GM12878 (cell line): ENCODE results near the gene DKKL1. TPM values are rescaled to one million over a fixed set of nuclear protein-coding genes. Genes with fewer than 3 reads are reported as not detected.

Source experiments
- ATAC-seq: fragments of 200-7000 bp; cut with Tn5 transposase; 3 replicates; pipeline ENCODE4 v1.9.1; 2020; ENCODE audit warnings: mild to moderate bottlenecking, moderate library complexity
- BruUV-seq: library from RNA; stranded (reverse); fragments of 400-500 nt; replicated peaks from 2 replicates; lab custom pipeline; 2021; lab: Mats Ljungman, UMichigan
- CTCF ChIA-PET: fragments of 300-600 bp; sonication (Branson Sonifier 250); formaldehyde crosslinking; extraction: SDS; loops from one replicate; lab custom pipeline; 2021; ENCODE audit warnings: inconsistent platforms; lab: Yijun Ruan, JAX
- POLR2A ChIA-PET: fragments of 350-600 bp; formaldehyde crosslinking; extraction: SDS; loops from one replicate; lab custom pipeline; 2021; ENCODE audit warnings: inconsistent platforms; lab: Charles Lee
- RAD21 ChIA-PET: fragments of 300-600 bp; sonication (Branson Sonifier 250); formaldehyde crosslinking; loops from one replicate; lab custom pipeline; 2023; ENCODE audit warnings: antibody characterized with exemption; ENCODE audit not compliant: unreplicated experiment; lab: Charles Lee
- SMC1A ChIA-PET: fragments of 300-600 bp; sonication (Branson Sonifier 250); formaldehyde crosslinking; loops from one replicate; lab custom pipeline; 2023; ENCODE audit not compliant: unreplicated experiment, uncharacterized antibody; lab: Charles Lee
- DNase-seq: peaks from one replicate; pipeline ENCODE4 v3.0.0-alpha.2; 2011; ENCODE audit warnings: low read depth, low spot score
- FAIRE-seq: peaks from 3 replicates; lab custom pipeline; 2011; peaks lifted over from hg19 to GRCh38; lab: Jason Lieb, UNC
- H2AFZ ChIP-seq: 2 replicates; pipeline ENCODE4 v1.6.0; 2011; ENCODE audit warnings: low read depth, low read length, control low read depth; ENCODE audit not compliant: control insufficient read depth
- H3K27ac ChIP-seq: 2 replicates; pipeline ENCODE4 v1.5.1; 2011; ENCODE audit warnings: control low read depth; ENCODE audit not compliant: control insufficient read depth, insufficient read depth
- H3K27me3 ChIP-seq, 2 experiments: replicated peaks in 1 of 2; 2 replicates each; pipeline versions ENCODE4 v1.6.0 to v1.6.1; 2011; ENCODE audit warnings: low read length in 1 of 2; ENCODE audit not compliant: control insufficient read depth in 2 of 2, insufficient read depth in 2 of 2
- H3K36me3 ChIP-seq, 2 experiments: 2 replicates each; pipeline ENCODE4 v1.5.1; 2011; ENCODE audit warnings: low read length in 1 of 2; ENCODE audit not compliant: control insufficient read depth in 2 of 2, insufficient read depth in 2 of 2
- H3K4me1 ChIP-seq: 2 replicates; pipeline ENCODE4 v1.6.1; 2011; ENCODE audit warnings: mild to moderate bottlenecking, low read length, moderate library complexity, mixed read lengths; ENCODE audit not compliant: control insufficient read depth, insufficient read depth
- H3K4me2 ChIP-seq: 2 replicates; pipeline ENCODE4 v1.6.0; 2011; ENCODE audit warnings: control low read depth; ENCODE audit not compliant: control insufficient read depth, insufficient read depth
- H3K4me3 ChIP-seq: fragments of 200-600 bp; sonication (generic); 2 replicates; pipeline ENCODE4 v1.5.1; 2016
- H3K79me2 ChIP-seq: 2 replicates; pipeline ENCODE4 v1.6.0; 2011; ENCODE audit warnings: low read length; ENCODE audit not compliant: control insufficient read depth, insufficient read depth
- H3K9ac ChIP-seq: 2 replicates; pipeline ENCODE4 v1.8.0; 2011; ENCODE audit warnings: low read length, control low read depth, mixed read lengths; ENCODE audit not compliant: control insufficient read depth, insufficient read depth
- H3K9me3 ChIP-seq: replicated peaks from 3 replicates; pipeline ENCODE4 v1.5.1; 2011; ENCODE audit warnings: mild to moderate bottlenecking, low read length; ENCODE audit not compliant: control insufficient read depth, insufficient read depth
- H4K20me1 ChIP-seq: 2 replicates; pipeline ENCODE4 v1.6.0; 2011; ENCODE audit not compliant: control insufficient read depth, insufficient read depth
- CBX3 ChIP-seq: fragments of 200-600 bp; sonication (generic); IDR thresholded peaks from 2 replicates; pipeline ENCODE4 v1.6.1; 2016; ENCODE audit warnings: low read depth, borderline replicate concordance
- ETV6 ChIP-seq, 2 experiments: fragments of 450-650 bp in 1 of 2; IDR thresholded peaks in 1 of 2; conservative IDR thresholded peaks in 1 of 2; 2 replicates each; pipeline ENCODE4 v1.6.1; 2014; ENCODE audit warnings: antibody characterized with exemption in 1 of 2, borderline replicate concordance in 1 of 2, low read depth in 1 of 2, mild to moderate bottlenecking in 1 of 2, moderate library complexity in 1 of 2
- IKZF2 ChIP-seq, 2 experiments: fragments of 450-650 bp; IDR thresholded peaks; 2 replicates each; pipeline ENCODE4 v1.6.1; 2017; ENCODE audit warnings: mild to moderate bottlenecking in 2 of 2, moderate library complexity in 2 of 2
- JUNB ChIP-seq: IDR thresholded peaks from 2 replicates; pipeline ENCODE4 v1.6.1; 2016; ENCODE audit warnings: antibody characterized with exemption, mild to moderate bottlenecking
- MEF2B ChIP-seq: fragments of 450-650 bp; IDR thresholded peaks from 2 replicates; pipeline ENCODE4 v1.6.1; 2018; ENCODE audit warnings: mild to moderate bottlenecking, moderate library complexity; ENCODE audit not compliant: partially characterized antibody, poor library complexity, severe bottlenecking
- NRF1 ChIP-seq: conservative IDR thresholded peaks from 2 replicates; pipeline ENCODE4 v1.6.1; 2011; ENCODE audit warnings: mild to moderate bottlenecking, low read depth, low read length, improper control_type of control experiment
- PAX5 ChIP-seq: IDR thresholded peaks from 2 replicates; pipeline ENCODE4 v1.6.1; 2011; ENCODE audit warnings: low read depth, low read length, borderline replicate concordance
- PAX8 ChIP-seq: fragments of 450-650 bp; IDR thresholded peaks from 2 replicates; pipeline ENCODE4 v1.6.1; 2017; ENCODE audit warnings: mild to moderate bottlenecking, moderate library complexity
- PML ChIP-seq: IDR thresholded peaks from 2 replicates; pipeline ENCODE4 v1.6.1; 2012; ENCODE audit warnings: low read length, inconsistent platforms
- POLR2A ChIP-seq: IDR thresholded peaks from 2 replicates; pipeline ENCODE4 v1.6.1; 2011; ENCODE audit warnings: low read depth, mild to moderate bottlenecking, low read length
- RUNX3 ChIP-seq: IDR thresholded peaks from 2 replicates; pipeline ENCODE4 v1.6.1; 2012; ENCODE audit warnings: low read length, inconsistent platforms
- in situ Hi-C: fragments of 300-500 bp; cut with MboI; formaldehyde crosslinking; loops from 9 replicates; pipeline ENCODE4 v1.14.3; 2018; ENCODE audit warnings: mixed read lengths
- intact Hi-C: fragments of 100-400 bp; cut with micrococcal nuclease; formaldehyde crosslinking; loops from one replicate; pipeline ENCODE4 v1.14.2; 2022; ENCODE audit not compliant: unreplicated experiment
- polyA plus RNA-seq, 11 experiments: library from polyadenylated mRNA; depleted of rRNA in 4 of 11; unstranded in 6 of 11; stranded (reverse) in 5 of 11; fragments of >200 nt; fragmentation: Nextera tagmentation in 4 of 11; fragmentation: Illumina TruSeq in 1 of 11; extraction: Ambion mirVana in 4 of 11; extraction: Trizol in 1 of 11; gene quantifications; 1 replicate in 1 of 11; 2 replicates in 10 of 11; pipeline versions ENCODE4 v1.2.1 to v1.2.3, GENCODE V29; 2011 to 2016; ENCODE audit warnings: inconsistent platforms in 2 of 11, missing spikeins in 2 of 11, low read depth in 1 of 11
- total RNA-seq, 4 experiments: library from RNA; depleted of rRNA in 3 of 4; stranded (reverse); fragments of >200 nt in 3 of 4; fragmentation: Illumina TruSeq in 1 of 4; extraction: Trizol in 1 of 4; gene quantifications; 2 replicates each; pipeline versions ENCODE4 v1.2.1 to v1.2.3, GENCODE V29; 2013 to 2021
- TF ChIP-seq, protein P1 (sequence below): IDR thresholded peaks from 2 replicates; pipeline ENCODE4 v1.6.1; 2011; ENCODE audit warnings: low read depth, mild to moderate bottlenecking, low read length, moderate library complexity, borderline replicate concordance; ENCODE audit errors: extremely low read depth
- TF ChIP-seq, protein P2 (sequence below): fragments of 450-650 bp; IDR thresholded peaks from 2 replicates; pipeline ENCODE4 v1.6.1; 2016; ENCODE audit warnings: mild to moderate bottlenecking
- TF ChIP-seq, protein P3 (sequence below): fragments of 450-650 bp; IDR thresholded peaks from 2 replicates; pipeline ENCODE4 v1.6.1; 2018; ENCODE audit warnings: mild to moderate bottlenecking, low read depth, moderate library complexity; ENCODE audit not compliant: partially characterized antibody

The DKKL1 gene
- total and polyA plus RNA-seq, 10 of the 15 experiments (the other 5 are each of a cell fraction or from before 2014, with no cell fraction given) = not detected

DNA sequence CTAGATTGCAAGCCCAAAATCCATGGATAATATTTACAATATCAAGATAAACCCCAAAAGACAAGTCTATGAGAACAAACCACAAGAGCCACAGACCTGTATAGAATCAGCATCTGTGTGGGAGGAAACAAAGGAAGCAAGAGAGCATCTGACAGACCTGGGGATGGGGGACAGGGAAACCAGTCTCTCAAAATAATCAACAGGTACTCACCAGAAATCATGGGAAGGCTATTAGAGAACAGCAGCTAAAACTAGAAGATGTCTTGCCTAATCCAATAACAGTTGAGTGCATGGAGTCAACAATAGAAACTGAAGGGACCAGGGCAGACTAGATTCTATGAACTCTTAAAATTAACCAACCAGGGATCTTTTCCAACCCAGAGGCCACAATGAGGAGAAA is 47.4 kb upstream of the DKKL1 start:
- no peak for ATAC-seq
- intact Hi-C loops (no loop called here), in situ Hi-C loops (no loop called here)
- TF ChIP-seq PML = no peak
- TF ChIP-seq, protein P1, sequence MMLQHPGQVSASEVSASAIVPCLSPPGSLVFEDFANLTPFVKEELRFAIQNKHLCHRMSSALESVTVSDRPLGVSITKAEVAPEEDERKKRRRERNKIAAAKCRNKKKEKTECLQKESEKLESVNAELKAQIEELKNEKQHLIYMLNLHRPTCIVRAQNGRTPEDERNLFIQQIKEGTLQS = no peak
- no peak for TF ChIP-seq JUNB
- peak; percentile 55 for TF ChIP-seq RUNX3
- H3K36me3 ChIP-seq = no peaks in the 10 kb centered on the region
- BruUV-seq = no TSS peak
- no peaks in the 10 kb centered on the region for H3K79me2 ChIP-seq
- RAD21 ChIA-PET = no interaction called here
- no peaks in the 10 kb centered on the region for H4K20me1 ChIP-seq
- CTCF ChIA-PET = interaction anchor here (0.6 to 1.2 kb wide), 3 partner anchors 14 to 114 kb away, joined by 3 to 7 read pairs (median 3); no protein-coding TSS in a partner anchor
- H2AFZ ChIP-seq = no peak overlapping the region
- no peak for DNase-seq
- H3K9me3 ChIP-seq = peaks cover 3% of the 10 kb centered on the region; the same call in 1 of the 3 replicates
- no peak overlapping the region for H3K4me2 ChIP-seq
- no peaks in the 10 kb centered on the region for H3K4me1 ChIP-seq
- H3K4me3 ChIP-seq = no peak overlapping the region
- no peak overlapping the region for H3K9ac ChIP-seq
- no peak overlapping the region for H3K27ac ChIP-seq
- peak; percentile 41 for FAIRE-seq
- no peaks in the 10 kb centered on the region for H3K27me3 ChIP-seq
- POLR2A ChIA-PET = no interaction called here
- SMC1A ChIA-PET = interaction anchor here (0.9 kb wide), 1 partner anchor 15 kb away, joined by 4 read pairs; no protein-coding TSS in a partner anchor

DNA sequence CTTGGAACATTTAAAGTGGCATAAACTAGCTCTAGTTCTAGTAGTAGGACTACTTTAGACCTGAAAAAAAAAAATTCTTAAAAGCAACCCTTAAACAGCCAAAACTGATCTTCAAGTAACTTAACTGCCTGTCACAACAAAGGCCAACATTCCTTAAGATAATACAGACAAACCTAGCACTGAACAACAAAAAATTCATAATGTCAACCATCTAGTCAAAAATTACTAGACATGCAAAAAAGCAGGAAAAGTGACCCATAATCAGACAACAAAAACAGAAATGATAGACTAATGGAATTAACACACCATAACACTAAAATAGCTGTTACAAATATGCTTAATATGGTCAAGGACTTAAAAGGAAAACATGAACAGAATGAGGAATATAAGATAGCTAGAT is 45.4 kb upstream of the DKKL1 start:
- ChIA-PET CTCF (interaction anchor here (0.8 to 1.9 kb wide), 5 partner anchors 9 to 17 kb away, joined by 3 to 12 read pairs (median 5); partner anchors contain the start of gene CD37), RAD21 (no interaction called here), POLR2A (interaction anchor here (0.6 kb wide), 3 partner anchors 271 to 1528 kb away, joined by 4 to 5 read pairs (median 4); no protein-coding TSS in a partner anchor), SMC1A (interaction anchor here (1.1 to 1.7 kb wide), 4 partner anchors 9 to 73 kb away, joined by 3 to 5 read pairs (median 4); no protein-coding TSS in a partner anchor)
- Histone ChIP-seq H3K4me3 (no peak overlapping the region), H3K79me2 (no peaks in the 10 kb centered on the region), H3K27ac (no peak overlapping the region), H3K36me3 (no peaks in the 10 kb centered on the region), H3K9ac (no peak overlapping the region), H3K4me2 (no peak overlapping the region), H4K20me1 (no peaks in the 10 kb centered on the region), H3K9me3 (peaks cover 6% of the 10 kb centered on the region; the same call in 2 of the 3 replicates), H3K27me3 (no peaks in the 10 kb centered on the region), H2AFZ (no peak overlapping the region), H3K4me1 (no peaks in the 10 kb centered on the region)
- intact Hi-C loops = no loop called here
- FAIRE-seq (no peak), ATAC-seq (no peak), DNase-seq (no peak)
- BruUV-seq = no TSS peak
- in situ Hi-C loops = no loop called here
- TF ChIP-seq POLR2A (no peak), MEF2B (no peak), IKZF2 (IDR thresholded peaks at IDR 0.05) (no peak), PAX5 (no peak), CBX3 (no peak), NRF1 (no peak), ETV6 (conservative IDR thresholded peaks at IDR 0.05 in 1 of 2, IDR thresholded peaks at IDR 0.05 in 1 of 2; ENCODE audit: borderline replicate concordance in 1 of 2, low read depth in 1 of 2) (no peak), PAX8 (no peak)
- TF ChIP-seq, protein P2, sequence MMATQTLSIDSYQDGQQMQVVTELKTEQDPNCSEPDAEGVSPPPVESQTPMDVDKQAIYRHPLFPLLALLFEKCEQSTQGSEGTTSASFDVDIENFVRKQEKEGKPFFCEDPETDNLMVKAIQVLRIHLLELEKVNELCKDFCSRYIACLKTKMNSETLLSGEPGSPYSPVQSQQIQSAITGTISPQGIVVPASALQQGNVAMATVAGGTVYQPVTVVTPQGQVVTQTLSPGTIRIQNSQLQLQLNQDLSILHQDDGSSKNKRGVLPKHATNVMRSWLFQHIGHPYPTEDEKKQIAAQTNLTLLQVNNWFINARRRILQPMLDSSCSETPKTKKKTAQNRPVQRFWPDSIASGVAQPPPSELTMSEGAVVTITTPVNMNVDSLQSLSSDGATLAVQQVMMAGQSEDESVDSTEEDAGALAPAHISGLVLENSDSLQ = no peak
- TF ChIP-seq, protein P3, sequence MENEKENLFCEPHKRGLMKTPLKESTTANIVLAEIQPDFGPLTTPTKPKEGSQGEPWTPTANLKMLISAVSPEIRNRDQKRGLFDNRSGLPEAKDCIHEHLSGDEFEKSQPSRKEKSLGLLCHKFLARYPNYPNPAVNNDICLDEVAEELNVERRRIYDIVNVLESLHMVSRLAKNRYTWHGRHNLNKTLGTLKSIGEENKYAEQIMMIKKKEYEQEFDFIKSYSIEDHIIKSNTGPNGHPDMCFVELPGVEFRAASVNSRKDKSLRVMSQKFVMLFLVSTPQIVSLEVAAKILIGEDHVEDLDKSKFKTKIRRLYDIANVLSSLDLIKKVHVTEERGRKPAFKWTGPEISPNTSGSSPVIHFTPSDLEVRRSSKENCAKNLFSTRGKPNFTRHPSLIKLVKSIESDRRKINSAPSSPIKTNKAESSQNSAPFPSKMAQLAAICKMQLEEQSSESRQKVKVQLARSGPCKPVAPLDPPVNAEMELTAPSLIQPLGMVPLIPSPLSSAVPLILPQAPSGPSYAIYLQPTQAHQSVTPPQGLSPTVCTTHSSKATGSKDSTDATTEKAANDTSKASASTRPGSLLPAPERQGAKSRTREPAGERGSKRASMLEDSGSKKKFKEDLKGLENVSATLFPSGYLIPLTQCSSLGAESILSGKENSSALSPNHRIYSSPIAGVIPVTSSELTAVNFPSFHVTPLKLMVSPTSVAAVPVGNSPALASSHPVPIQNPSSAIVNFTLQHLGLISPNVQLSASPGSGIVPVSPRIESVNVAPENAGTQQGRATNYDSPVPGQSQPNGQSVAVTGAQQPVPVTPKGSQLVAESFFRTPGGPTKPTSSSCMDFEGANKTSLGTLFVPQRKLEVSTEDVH = no peak
